DOHH2 (cell line): Measurements from ENCODE around the gene DLST.

ENCODE experiments used
- EZH2phosphoT487 ChIP-seq: fragments of 200-600 bp; sonication (generic); IDR thresholded peaks from 2 replicates; pipeline ENCODE4 v1.6.1; 2017; ENCODE audit warnings: borderline replicate concordance, mild to moderate bottlenecking, antibody characterized with exemption, low read length, moderate library complexity, mixed read lengths
- TF ChIP-seq, protein P1 (sequence below): fragments of 200-600 bp; sonication (generic); IDR thresholded peaks from one replicate; pipeline ENCODE4 v1.5.1; 2014; ENCODE audit warnings: antibody characterized with exemption, mild to moderate bottlenecking, low read depth, low read length; ENCODE audit not compliant: poor library complexity, severe bottlenecking

DNA sequence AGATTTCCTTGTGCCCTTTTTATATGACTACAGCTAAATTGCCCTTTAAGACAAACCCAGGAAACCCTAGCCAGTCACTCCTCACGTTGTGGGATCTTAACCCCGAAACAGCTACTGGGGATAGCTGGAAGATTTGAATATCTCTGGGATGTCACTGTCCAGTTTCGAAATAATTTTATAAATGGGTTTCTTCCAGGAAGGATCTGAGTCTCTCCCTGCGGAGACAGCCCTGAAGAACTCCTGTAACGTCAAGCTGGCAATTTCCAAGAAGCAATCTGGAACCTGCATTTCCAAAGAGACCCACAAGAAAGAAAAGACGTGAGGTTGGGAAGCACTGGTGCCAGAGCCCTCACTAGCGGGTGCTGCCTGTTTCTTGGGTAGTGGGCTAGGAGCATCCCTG is 26.7 kb upstream of the DLST start:
- TF ChIP-seq, protein P1, sequence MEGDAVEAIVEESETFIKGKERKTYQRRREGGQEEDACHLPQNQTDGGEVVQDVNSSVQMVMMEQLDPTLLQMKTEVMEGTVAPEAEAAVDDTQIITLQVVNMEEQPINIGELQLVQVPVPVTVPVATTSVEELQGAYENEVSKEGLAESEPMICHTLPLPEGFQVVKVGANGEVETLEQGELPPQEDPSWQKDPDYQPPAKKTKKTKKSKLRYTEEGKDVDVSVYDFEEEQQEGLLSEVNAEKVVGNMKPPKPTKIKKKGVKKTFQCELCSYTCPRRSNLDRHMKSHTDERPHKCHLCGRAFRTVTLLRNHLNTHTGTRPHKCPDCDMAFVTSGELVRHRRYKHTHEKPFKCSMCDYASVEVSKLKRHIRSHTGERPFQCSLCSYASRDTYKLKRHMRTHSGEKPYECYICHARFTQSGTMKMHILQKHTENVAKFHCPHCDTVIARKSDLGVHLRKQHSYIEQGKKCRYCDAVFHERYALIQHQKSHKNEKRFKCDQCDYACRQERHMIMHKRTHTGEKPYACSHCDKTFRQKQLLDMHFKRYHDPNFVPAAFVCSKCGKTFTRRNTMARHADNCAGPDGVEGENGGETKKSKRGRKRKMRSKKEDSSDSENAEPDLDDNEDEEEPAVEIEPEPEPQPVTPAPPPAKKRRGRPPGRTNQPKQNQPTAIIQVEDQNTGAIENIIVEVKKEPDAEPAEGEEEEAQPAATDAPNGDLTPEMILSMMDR = no peak
- TF ChIP-seq EZH2phosphoT487 = no peak
